Hepatocyte (in vitro differentiated cells): ENCODE measurements around the gene TCP11L2.

ENCODE experiments used
- EZH2 ChIP-seq: fragments of 200-600 bp; sonication (generic); IDR thresholded peaks from 2 replicates; pipeline ENCODE4 v1.6.1; 2016; ENCODE audit warnings: antibody characterized with exemption, mild to moderate bottlenecking, borderline replicate concordance
- EZH2phosphoT487 ChIP-seq: fragments of 200-600 bp; sonication (generic); IDR thresholded peaks from one replicate; pipeline ENCODE4 v1.6.1; 2018; ENCODE audit warnings: antibody characterized with exemption, mild to moderate bottlenecking, low read depth, moderate library complexity; ENCODE audit not compliant: unreplicated experiment, severe bottlenecking
- TF ChIP-seq, protein P1 (sequence below): fragments of 200-600 bp; sonication (generic); IDR thresholded peaks from 2 replicates; pipeline ENCODE4 v1.5.1; 2016; ENCODE audit warnings: antibody characterized with exemption, mild to moderate bottlenecking; ENCODE audit not compliant: poor library complexity

DNA sequence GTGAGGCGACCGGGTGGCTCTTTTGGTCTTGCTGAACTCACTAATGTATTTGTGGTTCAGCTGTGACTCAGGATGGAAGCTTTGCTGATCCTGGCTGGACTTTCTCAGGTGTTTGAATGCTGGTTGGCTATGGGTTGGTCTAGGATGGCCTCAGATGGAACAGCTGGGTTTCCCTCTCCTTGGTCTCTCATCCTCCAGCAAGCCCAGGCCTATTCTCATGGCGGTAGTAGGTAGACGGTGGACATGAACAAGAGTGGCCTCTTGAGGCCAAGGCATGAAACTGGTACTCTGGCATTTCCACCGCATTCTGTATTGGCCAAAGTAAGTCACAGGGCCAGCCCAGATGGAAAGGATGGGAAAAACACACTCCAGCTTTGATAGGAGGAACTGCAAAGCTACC, 43.2 kb downstream of the TCP11L2 start:
- TF ChIP-seq, protein P1, sequence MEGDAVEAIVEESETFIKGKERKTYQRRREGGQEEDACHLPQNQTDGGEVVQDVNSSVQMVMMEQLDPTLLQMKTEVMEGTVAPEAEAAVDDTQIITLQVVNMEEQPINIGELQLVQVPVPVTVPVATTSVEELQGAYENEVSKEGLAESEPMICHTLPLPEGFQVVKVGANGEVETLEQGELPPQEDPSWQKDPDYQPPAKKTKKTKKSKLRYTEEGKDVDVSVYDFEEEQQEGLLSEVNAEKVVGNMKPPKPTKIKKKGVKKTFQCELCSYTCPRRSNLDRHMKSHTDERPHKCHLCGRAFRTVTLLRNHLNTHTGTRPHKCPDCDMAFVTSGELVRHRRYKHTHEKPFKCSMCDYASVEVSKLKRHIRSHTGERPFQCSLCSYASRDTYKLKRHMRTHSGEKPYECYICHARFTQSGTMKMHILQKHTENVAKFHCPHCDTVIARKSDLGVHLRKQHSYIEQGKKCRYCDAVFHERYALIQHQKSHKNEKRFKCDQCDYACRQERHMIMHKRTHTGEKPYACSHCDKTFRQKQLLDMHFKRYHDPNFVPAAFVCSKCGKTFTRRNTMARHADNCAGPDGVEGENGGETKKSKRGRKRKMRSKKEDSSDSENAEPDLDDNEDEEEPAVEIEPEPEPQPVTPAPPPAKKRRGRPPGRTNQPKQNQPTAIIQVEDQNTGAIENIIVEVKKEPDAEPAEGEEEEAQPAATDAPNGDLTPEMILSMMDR, result peak; percentile 46
- TF ChIP-seq EZH2 (no peak), EZH2phosphoT487 (no peak)
